ENCODE results near the gene RASGRP2. TPM values are rescaled to one million over a fixed set of nuclear protein-coding genes. Genes with fewer than 3 reads are reported as not detected.
A peak's percentile ranks its signal among the peaks of the same experiment; 100 is the strongest.

The RASGRP2 gene
- total RNA-seq, 4 donors from 2014 or later, result 32.8 to 72.8 (median 34.9) TPM

- H3K27me3 ChIP-seq, result no peaks in the 10 kb centered on the region
- H3K36me3 ChIP-seq, result peaks cover 11 to 48% (median 45%) of the 10 kb centered on the region in 4 donors
- no peak overlapping the region for H3K4me3 ChIP-seq
- DNase-seq (ENCODE audit: extremely low spot score), result no peak
- H3K9me3 ChIP-seq, result no peaks in the 10 kb centered on the region
- no peak for TF ChIP-seq EP300 (IDR thresholded peaks at IDR 0.05)
- no peak for TF ChIP-seq POLR2AphosphoS5 (IDR thresholded peaks at IDR 0.05)
- no peak for TF ChIP-seq POLR2A (IDR thresholded peaks at IDR 0.05; ENCODE audit: low read depth)
- no peak for TF ChIP-seq CTCF (IDR thresholded peaks at IDR 0.05)
- intact Hi-C loops (cut with DNase I), result no loop called here
- H3K4me1 ChIP-seq, result peaks cover 0 to 20% (median 14%) of the 10 kb centered on the region in 4 donors
- peak overlapping the region in 3 of 4 donors; percentile 45 to 58 (median 55) for H3K27ac ChIP-seq (replicated peaks in 1 of 4)
- 91% methylated on average over 39 of the region's 43 CpGs for WGBS
These were observed 9.6 kb upstream of the RASGRP2 start for GRCh38 chr11:64753380-64754123.

GRCh38 chr11:64753019-64753379 is 9.1 kb upstream of the RASGRP2 start:
- Histone ChIP-seq H3K36me3 (peaks cover 11 to 48% (median 45%) of the 10 kb centered on the region in 4 donors), H3K4me1 (peaks cover 0 to 20% (median 12%) of the 10 kb centered on the region in 4 donors), H3K4me3 (no peak overlapping the region), H3K9me3 (no peaks in the 10 kb centered on the region), H3K27me3 (no peaks in the 10 kb centered on the region), H3K27ac (replicated peaks in 1 of 4) (peak overlapping the region in 3 of 4 donors; percentile 23 to 55 (median 50))
- DNase-seq (ENCODE audit: extremely low spot score), result no peak
- intact Hi-C loops (cut with DNase I), result no loop called here
- 78% methylated on average over 2 of the region's 7 CpGs for WGBS
- no peak for TF ChIP-seq EP300 (IDR thresholded peaks at IDR 0.05)
- no peak for TF ChIP-seq POLR2A (IDR thresholded peaks at IDR 0.05; ENCODE audit: low read depth)
- TF ChIP-seq POLR2AphosphoS5 (IDR thresholded peaks at IDR 0.05), result no peak

- 84% methylated on average over 11 of the region's 14 CpGs for WGBS
- intact Hi-C loops (cut with DNase I), result no loop called here
- H3K4me1 ChIP-seq, result peaks cover 0 to 16% (median 8%) of the 10 kb centered on the region in 4 donors
These were observed 8.4 kb upstream of the RASGRP2 start for GRCh38 chr11:64752175-64752970.

GRCh38 chr11:64751580-64751979 is 7.6 kb upstream of the RASGRP2 start:
- peaks cover 11 to 48% (median 45%) of the 10 kb centered on the region in 4 donors for H3K36me3 ChIP-seq
- H3K4me1 ChIP-seq, result peaks cover 0 to 16% (median 9%) of the 10 kb centered on the region in 4 donors
- peak overlapping the region in 3 of 4 donors; percentile 23 to 55 (median 50) for H3K27ac ChIP-seq (replicated peaks in 1 of 4)
- no peak overlapping the region for H3K4me3 ChIP-seq
- intact Hi-C loops (cut with DNase I), result no loop called here
- TF ChIP-seq EP300 (IDR thresholded peaks at IDR 0.05) (no peak), POLR2A (IDR thresholded peaks at IDR 0.05; ENCODE audit: low read depth) (no peak), CTCF (IDR thresholded peaks at IDR 0.05) (no peak), POLR2AphosphoS5 (IDR thresholded peaks at IDR 0.05) (no peak)
- H3K9me3 ChIP-seq, result no peaks in the 10 kb centered on the region
- no peaks in the 10 kb centered on the region for H3K27me3 ChIP-seq
- no peak for DNase-seq (ENCODE audit: extremely low spot score)
- 92% methylated on average over 6 of the region's 9 CpGs for WGBS

More at GRCh38 chr11:64752175-64752970, 8.4 kb upstream of the RASGRP2 start:
- Histone ChIP-seq H3K27ac (replicated peaks in 1 of 4) (peak overlapping the region in 3 of 4 donors; percentile 23 to 55 (median 50)), H3K27me3 (no peaks in the 10 kb centered on the region), H3K9me3 (no peaks in the 10 kb centered on the region), H3K36me3 (peaks cover 11 to 48% (median 45%) of the 10 kb centered on the region in 4 donors), H3K4me3 (no peak overlapping the region)
- TF ChIP-seq POLR2AphosphoS5 (IDR thresholded peaks at IDR 0.05) (no peak), POLR2A (IDR thresholded peaks at IDR 0.05; ENCODE audit: low read depth) (no peak), CTCF (IDR thresholded peaks at IDR 0.05) (no peak), EP300 (IDR thresholded peaks at IDR 0.05) (no peak)
- DNase-seq (ENCODE audit: extremely low spot score), result no peak

- intact Hi-C loops (cut with DNase I), result no loop called here
- no peak for DNase-seq (ENCODE audit: extremely low spot score)
- H3K36me3 ChIP-seq, result peaks cover 11 to 48% (median 45%) of the 10 kb centered on the region in 4 donors
- TF ChIP-seq POLR2AphosphoS5 (IDR thresholded peaks at IDR 0.05) (no peak), EP300 (IDR thresholded peaks at IDR 0.05) (no peak), POLR2A (IDR thresholded peaks at IDR 0.05; ENCODE audit: low read depth) (no peak)
- no peak overlapping the region for H3K4me3 ChIP-seq
- peaks cover 0 to 21% (median 13%) of the 10 kb centered on the region in 4 donors for H3K4me1 ChIP-seq
- H3K9me3 ChIP-seq, result no peaks in the 10 kb centered on the region
- H3K27me3 ChIP-seq, result no peaks in the 10 kb centered on the region
- H3K27ac ChIP-seq (replicated peaks in 1 of 4), result peak overlapping the region in 3 of 4 donors; percentile 23 to 55 (median 50)
- WGBS, result 90% methylated on average over 9 of the region's 9 CpGs
These were observed 7.2 kb upstream of the RASGRP2 start for GRCh38 chr11:64751136-64751535.

Measured in esophagus muscularis mucosa (tissue), 4 donors.